Neutrophil (primary cell): ENCODE data around the gene IQGAP2.

Experiments
- H3K27ac ChIP-seq: fragments of 200-600 bp; sonication (generic); 2 replicates; pipeline ENCODE4 v1.5.1; 2016; ENCODE audit warnings: mild to moderate bottlenecking, moderate library complexity
- H3K27me3 ChIP-seq: fragments of 200-600 bp; sonication (generic); 2 replicates; pipeline ENCODE4 v1.6.0; 2016; ENCODE audit warnings: mild to moderate bottlenecking
- H3K36me3 ChIP-seq: fragments of 200-600 bp; sonication (generic); 2 replicates; pipeline ENCODE4 v1.5.1; 2017
- H3K4me1 ChIP-seq, 2 experiments: fragments of 200-600 bp in 1 of 2; sonication (generic) in 1 of 2; 1 replicate in 1 of 2; 2 replicates in 1 of 2; pipeline versions ENCODE4 v1.5.1 to v1.6.1; 2013 to 2016; ENCODE audit warnings: low read depth in 1 of 2, low read length in 1 of 2, mild to moderate bottlenecking in 1 of 2, moderate library complexity in 1 of 2; ENCODE audit not compliant: control insufficient read depth in 1 of 2, insufficient read depth in 1 of 2
- H3K4me3 ChIP-seq, 2 experiments: fragments of 200-600 bp in 1 of 2; sonication (generic) in 1 of 2; 1 replicate in 1 of 2; 2 replicates in 1 of 2; pipeline ENCODE4 v1.5.1; 2013 to 2016; ENCODE audit warnings: low read depth in 1 of 2, low read length in 1 of 2, mild to moderate bottlenecking in 1 of 2, moderate library complexity in 1 of 2
- H3K9me3 ChIP-seq: fragments of 200-600 bp; sonication (generic); 2 replicates; pipeline ENCODE4 v1.5.1; 2016
- CTCF ChIP-seq: fragments of 200-600 bp; sonication (generic); IDR thresholded peaks from 2 replicates; pipeline ENCODE4 v1.5.1; 2016; ENCODE audit warnings: antibody characterized with exemption

IQGAP2 gene

GRCh38 chr5:76606701-76607100 lies 203.6 kb downstream of the IQGAP2 start:
- Histone ChIP-seq H3K9me3 (no peaks in the 10 kb centered on the region), H3K4me3 (no peak overlapping the region), H3K36me3 (peaks cover 63% of the 10 kb centered on the region), H3K27ac (no peak overlapping the region), H3K4me1 (no peaks in the 10 kb centered on the region), H3K27me3 (no peaks in the 10 kb centered on the region)
- no peak for TF ChIP-seq CTCF

GRCh38 chr5:76607353-76607871 lies 204.3 kb downstream of the IQGAP2 start:
- TF ChIP-seq CTCF: no peak
- peaks cover 63% of the 10 kb centered on the region for H3K36me3 ChIP-seq
- H3K9me3 ChIP-seq: no peaks in the 10 kb centered on the region
- H3K4me1 ChIP-seq: no peaks in the 10 kb centered on the region
- no peaks in the 10 kb centered on the region for H3K27me3 ChIP-seq
- H3K4me3 ChIP-seq: no peak overlapping the region
- no peak overlapping the region for H3K27ac ChIP-seq

- Histone ChIP-seq H3K9me3 (no peaks in the 10 kb centered on the region), H3K4me3 (no peak overlapping the region), H3K36me3 (peaks cover 64% of the 10 kb centered on the region), H3K27ac (peak overlapping the region; percentile 24), H3K4me1 (no peaks in the 10 kb centered on the region), H3K27me3 (no peaks in the 10 kb centered on the region)
- TF ChIP-seq CTCF: no peak
Observed at GRCh38 chr5:76608833-76609232, 205.7 kb downstream of the IQGAP2 start.

- Histone ChIP-seq H3K27me3 (no peaks in the 10 kb centered on the region), H3K4me1 (no peaks in the 10 kb centered on the region)
- TF ChIP-seq CTCF: no peak
Observed at GRCh38 chr5:76610196-76610595, 207.1 kb downstream of the IQGAP2 start.

GRCh38 chr5:76612942-76613341 lies 209.9 kb downstream of the IQGAP2 start:
- TF ChIP-seq CTCF: no peak
- H3K27me3 ChIP-seq: no peaks in the 10 kb centered on the region
- H3K9me3 ChIP-seq: no peaks in the 10 kb centered on the region
- no peaks in the 10 kb centered on the region for H3K4me1 ChIP-seq
- no peak overlapping the region for H3K4me3 ChIP-seq
- H3K27ac ChIP-seq: no peak overlapping the region
- H3K36me3 ChIP-seq: peaks cover 47% of the 10 kb centered on the region

More at GRCh38 chr5:76610196-76610595, 207.1 kb downstream of the IQGAP2 start:
- no peak overlapping the region for H3K27ac ChIP-seq
- H3K4me3 ChIP-seq: no peak overlapping the region
- H3K9me3 ChIP-seq: no peaks in the 10 kb centered on the region
- H3K36me3 ChIP-seq: peaks cover 60% of the 10 kb centered on the region

- no peak overlapping the region for H3K4me3 ChIP-seq
- no peaks in the 10 kb centered on the region for H3K27me3 ChIP-seq
- H3K9me3 ChIP-seq: no peaks in the 10 kb centered on the region
- no peak overlapping the region for H3K27ac ChIP-seq
- H3K4me1 ChIP-seq: no peaks in the 10 kb centered on the region
- peaks cover 51% of the 10 kb centered on the region for H3K36me3 ChIP-seq
- no peak for TF ChIP-seq CTCF
Observed at GRCh38 chr5:76615759-76616158, 212.7 kb downstream of the IQGAP2 start.
